GM12878 (cell line): Measurements from ENCODE around the gene MMEL1. TPM values are rescaled to one million over a fixed set of nuclear protein-coding genes. Genes with fewer than 3 reads are reported as not detected.
A peak's percentile ranks its signal among the peaks of the same experiment; 100 is the strongest.

Source experiments
- BHLHE40 ChIP-seq, 2 experiments: fragments of 450-650 bp in 1 of 2; IDR thresholded peaks; 2 replicates each; pipeline ENCODE4 v1.6.1; 2011 to 2017; ENCODE audit warnings: low read depth in 2 of 2, borderline replicate concordance in 1 of 2, improper control_type of control experiment in 1 of 2, low read length in 1 of 2, mild to moderate bottlenecking in 1 of 2
- NBN ChIP-seq: fragments of 450-650 bp; IDR thresholded peaks from 2 replicates; pipeline ENCODE4 v1.6.1; 2016
- POLR2AphosphoS2 ChIP-seq: IDR thresholded peaks from 2 replicates; pipeline ENCODE4 v1.6.1; 2011; ENCODE audit warnings: low read depth, mild to moderate bottlenecking, low read length, improper control_type of control experiment, moderate library complexity
- polyA plus RNA-seq, 11 experiments: library from polyadenylated mRNA; depleted of rRNA in 4 of 11; unstranded in 6 of 11; stranded (reverse) in 5 of 11; fragments of >200 nt; fragmentation: Nextera tagmentation in 4 of 11; fragmentation: Illumina TruSeq in 1 of 11; extraction: Ambion mirVana in 4 of 11; extraction: Trizol in 1 of 11; gene quantifications; 1 replicate in 1 of 11; 2 replicates in 10 of 11; pipeline versions ENCODE4 v1.2.1 to v1.2.3, GENCODE V29; 2011 to 2016; ENCODE audit warnings: inconsistent platforms in 2 of 11, missing spikeins in 2 of 11, low read depth in 1 of 11
- total RNA-seq, 4 experiments: library from RNA; depleted of rRNA in 3 of 4; stranded (reverse); fragments of >200 nt in 3 of 4; fragmentation: Illumina TruSeq in 1 of 4; extraction: Trizol in 1 of 4; gene quantifications; 2 replicates each; pipeline versions ENCODE4 v1.2.1 to v1.2.3, GENCODE V29; 2013 to 2021
- TF ChIP-seq, protein P1 (sequence below): fragments of 450-650 bp; formaldehyde crosslinking; IDR thresholded peaks from 2 replicates; pipeline ENCODE4 v1.4.0; 2020; ENCODE audit warnings: mild to moderate bottlenecking, moderate library complexity
- TF ChIP-seq, protein P2 (sequence below): fragments of 450-650 bp; conservative IDR thresholded peaks from 2 replicates; pipeline ENCODE4 v1.6.1; 2017; ENCODE audit warnings: mild to moderate bottlenecking, moderate library complexity

The MMEL1 gene
- total and polyA plus RNA-seq, 10 of the 15 experiments (the other 5 are each of a cell fraction or from before 2014, with no cell fraction given), result 0.11 TPM; not detected in 9

DNA sequence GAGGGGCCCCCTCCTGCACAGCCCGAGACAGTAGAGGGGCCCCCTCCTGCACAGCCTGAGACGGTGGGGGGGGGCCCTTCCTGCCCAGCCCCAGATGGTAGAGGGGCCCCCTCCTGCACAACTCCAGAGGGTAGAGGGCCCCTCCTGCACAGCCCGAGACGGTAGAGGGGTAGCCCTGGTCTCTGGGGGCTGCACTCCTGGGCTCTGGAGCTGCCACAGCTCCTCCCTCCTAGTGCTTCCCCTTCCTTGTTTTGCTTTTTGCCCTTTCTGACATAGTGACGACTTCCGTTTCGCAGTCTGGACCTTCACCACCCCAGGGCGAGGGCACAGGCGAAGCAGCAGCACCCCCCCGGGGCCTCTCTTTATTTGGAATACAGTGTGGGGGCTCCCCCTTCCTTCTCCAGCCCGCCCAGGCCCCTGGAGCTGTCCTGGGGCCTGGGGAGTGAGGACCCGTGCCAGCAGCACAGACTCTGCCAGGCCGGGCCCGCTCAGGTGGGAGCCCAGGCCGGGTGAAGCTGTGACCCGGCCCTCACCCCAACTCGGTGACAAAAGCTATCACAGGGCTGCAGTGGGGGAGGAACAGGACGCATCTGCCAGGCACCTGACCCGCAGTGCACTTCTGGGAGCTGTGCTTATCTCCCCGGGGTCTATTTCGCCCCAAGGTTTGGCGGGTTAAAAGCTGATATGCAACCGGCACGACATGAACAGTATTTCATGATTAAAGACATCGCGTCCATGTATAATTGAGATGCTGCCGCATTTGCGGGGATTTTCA is 47.3 kb downstream of the MMEL1 start (continued):
- TF ChIP-seq, protein P1, sequence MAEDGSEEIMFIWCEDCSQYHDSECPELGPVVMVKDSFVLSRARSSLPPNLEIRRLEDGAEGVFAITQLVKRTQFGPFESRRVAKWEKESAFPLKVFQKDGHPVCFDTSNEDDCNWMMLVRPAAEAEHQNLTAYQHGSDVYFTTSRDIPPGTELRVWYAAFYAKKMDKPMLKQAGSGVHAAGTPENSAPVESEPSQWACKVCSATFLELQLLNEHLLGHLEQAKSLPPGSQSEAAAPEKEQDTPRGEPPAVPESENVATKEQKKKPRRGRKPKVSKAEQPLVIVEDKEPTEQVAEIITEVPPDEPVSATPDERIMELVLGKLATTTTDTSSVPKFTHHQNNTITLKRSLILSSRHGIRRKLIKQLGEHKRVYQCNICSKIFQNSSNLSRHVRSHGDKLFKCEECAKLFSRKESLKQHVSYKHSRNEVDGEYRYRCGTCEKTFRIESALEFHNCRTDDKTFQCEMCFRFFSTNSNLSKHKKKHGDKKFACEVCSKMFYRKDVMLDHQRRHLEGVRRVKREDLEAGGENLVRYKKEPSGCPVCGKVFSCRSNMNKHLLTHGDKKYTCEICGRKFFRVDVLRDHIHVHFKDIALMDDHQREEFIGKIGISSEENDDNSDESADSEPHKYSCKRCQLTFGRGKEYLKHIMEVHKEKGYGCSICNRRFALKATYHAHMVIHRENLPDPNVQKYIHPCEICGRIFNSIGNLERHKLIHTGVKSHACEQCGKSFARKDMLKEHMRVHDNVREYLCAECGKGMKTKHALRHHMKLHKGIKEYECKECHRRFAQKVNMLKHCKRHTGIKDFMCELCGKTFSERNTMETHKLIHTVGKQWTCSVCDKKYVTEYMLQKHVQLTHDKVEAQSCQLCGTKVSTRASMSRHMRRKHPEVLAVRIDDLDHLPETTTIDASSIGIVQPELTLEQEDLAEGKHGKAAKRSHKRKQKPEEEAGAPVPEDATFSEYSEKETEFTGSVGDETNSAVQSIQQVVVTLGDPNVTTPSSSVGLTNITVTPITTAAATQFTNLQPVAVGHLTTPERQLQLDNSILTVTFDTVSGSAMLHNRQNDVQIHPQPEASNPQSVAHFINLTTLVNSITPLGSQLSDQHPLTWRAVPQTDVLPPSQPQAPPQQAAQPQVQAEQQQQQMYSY (CRISPR knock-in tag), result no peak
- TF ChIP-seq, protein P2, sequence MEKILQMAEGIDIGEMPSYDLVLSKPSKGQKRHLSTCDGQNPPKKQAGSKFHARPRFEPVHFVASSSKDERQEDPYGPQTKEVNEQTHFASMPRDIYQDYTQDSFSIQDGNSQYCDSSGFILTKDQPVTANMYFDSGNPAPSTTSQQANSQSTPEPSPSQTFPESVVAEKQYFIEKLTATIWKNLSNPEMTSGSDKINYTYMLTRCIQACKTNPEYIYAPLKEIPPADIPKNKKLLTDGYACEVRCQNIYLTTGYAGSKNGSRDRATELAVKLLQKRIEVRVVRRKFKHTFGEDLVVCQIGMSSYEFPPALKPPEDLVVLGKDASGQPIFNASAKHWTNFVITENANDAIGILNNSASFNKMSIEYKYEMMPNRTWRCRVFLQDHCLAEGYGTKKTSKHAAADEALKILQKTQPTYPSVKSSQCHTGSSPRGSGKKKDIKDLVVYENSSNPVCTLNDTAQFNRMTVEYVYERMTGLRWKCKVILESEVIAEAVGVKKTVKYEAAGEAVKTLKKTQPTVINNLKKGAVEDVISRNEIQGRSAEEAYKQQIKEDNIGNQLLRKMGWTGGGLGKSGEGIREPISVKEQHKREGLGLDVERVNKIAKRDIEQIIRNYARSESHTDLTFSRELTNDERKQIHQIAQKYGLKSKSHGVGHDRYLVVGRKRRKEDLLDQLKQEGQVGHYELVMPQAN, result peak; percentile 50; the same call in 1 of the 2 replicates
- TF ChIP-seq POLR2AphosphoS2, result peak; percentile 63; the same call in 1 of the 2 replicates
- TF ChIP-seq NBN, result peak; percentile 75
- TF ChIP-seq BHLHE40 (IDR thresholded peaks at IDR 0.05; ENCODE audit: borderline replicate concordance in 1 of 2, low read depth in 2 of 2, low read length in 1 of 2), result peak; percentile 67 to 85; a peak in 3 of 4 replicates
- TF ChIP-seq, all 136 proteins: peak for 53
